ENCODE measurements around the gene ZBTB18. TPM values are rescaled to one million over a fixed set of nuclear protein-coding genes. Genes with fewer than 3 reads are reported as not detected.
A peak's percentile ranks its signal among the peaks of the same experiment; 100 is the strongest.
"Not testable (repeated sequence)": the region's sequence is repeated elsewhere in the genome, so short reads cannot be mapped to it uniquely, and the experiment has no call there.

The ZBTB18 gene
- 14.4 TPM for total RNA-seq

DNA sequence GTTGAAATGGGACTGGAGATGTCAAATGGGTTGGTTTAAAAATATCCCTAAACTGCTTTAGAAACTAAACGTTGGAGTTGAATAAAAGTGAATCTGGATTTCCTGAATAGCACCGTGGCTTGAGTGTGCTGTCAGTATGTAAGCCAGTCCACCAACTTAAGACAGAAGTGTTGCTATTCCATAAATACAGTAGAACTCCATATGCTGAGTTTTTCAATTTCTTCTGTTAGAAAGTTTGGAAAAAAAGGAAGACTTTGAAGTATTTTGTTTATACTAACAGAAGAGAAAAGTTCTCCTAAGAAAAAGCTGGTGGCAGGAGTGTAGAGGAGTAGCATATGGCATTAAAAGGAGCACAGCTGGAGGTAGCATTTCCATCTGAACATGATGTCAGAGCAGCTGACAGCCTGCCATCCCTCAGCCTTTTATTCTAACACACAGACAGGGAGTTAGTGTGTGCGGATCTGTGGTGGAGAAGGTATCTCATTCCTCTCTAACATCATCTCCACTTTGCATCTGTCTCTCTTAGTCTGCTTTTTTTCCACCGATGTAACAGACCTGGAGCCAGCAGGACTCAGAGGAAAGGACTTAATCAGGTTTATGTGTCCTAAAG lies at the start of gene ZBTB18:
ZBTB18 (plus strand) TSS at position 449 of the 610 bp plus-strand sequence; CDS start at position 598, 149 bp downstream.
- DNase-seq = peak; percentile 39

- no peak for DNase-seq
These were observed 48.4 kb upstream of the ZBTB18 start for GRCh38 chr1:244002721-244003120.

DNA sequence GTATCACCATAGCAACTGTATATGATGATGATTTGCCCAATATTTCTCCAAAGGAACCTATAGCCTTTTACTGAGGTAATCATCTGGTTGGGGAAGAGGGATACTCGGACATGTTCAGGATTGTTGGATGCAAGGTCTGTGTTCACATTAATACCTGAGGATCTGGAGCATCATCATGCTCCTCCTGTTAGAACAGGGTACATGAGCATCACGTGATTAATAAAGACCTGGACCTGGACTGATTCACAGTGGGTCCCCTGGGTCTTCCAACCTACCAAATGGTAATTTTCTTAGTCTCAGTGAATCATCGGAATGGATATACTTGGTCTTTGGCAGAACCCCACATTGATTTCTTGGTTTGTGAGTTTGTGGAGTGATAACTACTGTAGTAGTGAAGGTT lies 45.6 kb upstream of the ZBTB18 start:
- no peak for DNase-seq

- no peak for DNase-seq
These were observed 44.6 kb upstream of the ZBTB18 start for GRCh38 chr1:244006381-244006901.

- no peak for DNase-seq
These were observed 44.1 kb upstream of the ZBTB18 start for GRCh38 chr1:244006961-244007360.

- DNase-seq = no peak
These were observed 40.9 kb upstream of the ZBTB18 start for GRCh38 chr1:244010191-244010590.

GRCh38 chr1:244010703-244011123 lies 40.4 kb upstream of the ZBTB18 start:
- no peak for DNase-seq

DNA sequence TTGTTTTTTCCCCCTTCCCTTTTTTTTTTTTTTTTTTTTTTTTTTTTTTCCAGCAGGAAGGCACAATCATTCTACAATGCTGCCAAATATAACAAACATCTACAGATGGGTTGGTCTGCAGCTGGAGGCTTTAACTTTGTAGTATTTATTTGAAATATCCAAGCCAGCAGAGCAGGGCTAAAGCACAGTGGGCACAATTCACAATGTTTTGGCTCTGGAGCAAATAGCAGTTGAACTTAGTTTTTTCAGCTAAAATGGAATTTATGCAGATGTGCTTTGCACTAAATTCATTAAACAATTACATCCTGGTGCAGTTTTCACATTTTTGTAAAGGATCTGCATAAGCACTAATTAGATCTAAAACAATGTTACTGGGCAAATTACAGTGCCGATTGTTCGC lies 39.8 kb upstream of the ZBTB18 start:
- no peak for DNase-seq

DNA sequence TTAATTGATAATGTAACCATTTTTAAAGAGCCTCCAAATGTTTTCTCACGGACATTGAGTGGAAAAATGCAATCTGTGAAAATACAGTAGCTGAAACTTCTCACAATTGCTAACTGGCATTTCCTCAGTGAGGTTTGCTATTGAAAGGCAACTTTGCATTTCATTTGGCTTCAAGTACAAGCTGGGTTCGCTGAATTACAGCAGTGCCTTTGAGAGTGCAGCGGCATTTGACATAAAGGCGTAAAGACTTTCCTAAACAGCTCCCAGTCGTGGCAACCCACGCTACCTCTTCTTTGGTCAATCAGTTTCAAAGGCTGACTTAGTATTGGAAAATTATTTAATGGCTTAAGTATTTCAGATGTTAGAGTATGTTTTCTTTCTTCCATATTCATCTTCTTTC lies 39.3 kb upstream of the ZBTB18 start:
- DNase-seq = no peak

DNA sequence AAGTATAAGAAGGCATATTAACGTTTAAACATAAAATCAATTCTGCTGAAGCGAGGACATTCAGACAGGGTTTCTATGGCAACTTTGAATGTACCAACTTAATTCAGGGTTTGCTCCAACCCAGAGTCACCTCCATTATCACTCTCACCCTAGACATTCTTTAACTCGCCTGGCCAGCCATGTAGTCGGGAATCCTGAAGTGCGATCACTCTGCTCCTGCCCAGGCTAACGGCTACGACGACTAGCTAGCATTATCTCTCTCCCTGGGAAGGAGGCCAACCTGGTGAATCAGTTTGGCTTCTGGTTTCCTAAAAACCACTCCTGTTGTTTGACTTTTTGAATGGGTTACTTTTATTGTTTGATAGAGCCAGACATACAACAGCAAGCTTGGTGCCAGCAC lies 38.9 kb upstream of the ZBTB18 start:
- no peak for DNase-seq

GRCh38 chr1:244013100-244013499 lies 38.0 kb upstream of the ZBTB18 start:
- no peak for DNase-seq

- not testable (repeated sequence) for DNase-seq
These were observed 36.2 kb upstream of the ZBTB18 start for GRCh38 chr1:244014862-244015261.

GRCh38 chr1:244019982-244020485 lies 31.0 kb upstream of the ZBTB18 start:
- no peak for DNase-seq

- DNase-seq = no peak
These were observed 29.7 kb upstream of the ZBTB18 start for GRCh38 chr1:244021427-244021826.

- no peak for DNase-seq
These were observed 28.8 kb upstream of the ZBTB18 start for GRCh38 chr1:244022311-244022710.

DNA sequence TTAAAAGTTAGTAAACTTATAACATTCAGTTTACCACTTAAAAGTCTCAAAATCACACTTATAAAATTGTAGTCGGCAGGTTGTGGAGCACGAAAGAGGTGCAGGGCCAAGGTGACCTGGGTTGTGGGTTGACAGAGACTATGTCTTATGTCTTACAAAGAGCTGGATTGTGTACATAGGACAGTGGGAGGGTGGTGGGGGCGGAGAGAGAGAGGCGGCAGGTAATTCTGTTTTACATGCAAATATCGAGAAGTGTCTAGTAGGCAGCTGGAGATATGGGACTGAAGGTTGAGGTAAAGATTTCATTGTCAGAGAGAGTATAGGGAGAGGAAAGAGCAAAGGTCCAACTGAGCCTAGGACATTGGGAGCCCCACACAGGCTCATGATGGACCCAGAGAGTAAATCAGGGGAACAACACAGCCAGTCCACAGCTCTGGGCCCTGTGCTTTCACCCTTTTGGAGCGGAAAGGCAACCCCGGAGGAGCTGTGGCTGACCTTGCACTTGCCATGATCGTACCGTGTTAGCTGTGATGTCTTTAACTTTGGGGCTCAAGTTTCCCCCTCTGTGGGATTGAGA lies 28.1 kb upstream of the ZBTB18 start:
- DNase-seq = no peak

- no peak for DNase-seq
These were observed 23.5 kb upstream of the ZBTB18 start for GRCh38 chr1:244027491-244028145.

DNA sequence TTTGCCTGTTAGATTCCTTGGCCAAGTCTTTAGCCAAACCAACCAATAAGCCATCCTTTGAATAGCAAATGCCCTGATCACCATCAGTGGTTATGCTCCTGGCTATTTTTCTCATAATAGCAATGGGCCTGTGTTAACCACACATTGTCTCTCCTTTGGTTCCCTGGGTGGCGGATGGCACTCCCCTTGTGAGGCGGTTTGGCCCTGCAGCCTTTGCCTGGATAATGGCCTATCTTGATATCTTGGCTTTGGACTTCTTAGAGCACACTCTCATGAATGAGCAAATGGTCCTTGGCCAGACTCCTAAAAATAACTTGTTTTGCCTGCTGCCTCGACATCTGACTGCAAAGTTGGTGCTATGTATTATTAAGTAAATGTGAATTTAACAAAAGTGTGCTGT lies 22.4 kb upstream of the ZBTB18 start:
- DNase-seq = no peak

- no peak for DNase-seq
These were observed 22.0 kb upstream of the ZBTB18 start for GRCh38 chr1:244029124-244029523.

GRCh38 chr1:244030481-244031040 lies 20.5 kb upstream of the ZBTB18 start:
- no peak for DNase-seq

- no peak for DNase-seq
These were observed 15.7 kb upstream of the ZBTB18 start for GRCh38 chr1:244035358-244035757.

DNA sequence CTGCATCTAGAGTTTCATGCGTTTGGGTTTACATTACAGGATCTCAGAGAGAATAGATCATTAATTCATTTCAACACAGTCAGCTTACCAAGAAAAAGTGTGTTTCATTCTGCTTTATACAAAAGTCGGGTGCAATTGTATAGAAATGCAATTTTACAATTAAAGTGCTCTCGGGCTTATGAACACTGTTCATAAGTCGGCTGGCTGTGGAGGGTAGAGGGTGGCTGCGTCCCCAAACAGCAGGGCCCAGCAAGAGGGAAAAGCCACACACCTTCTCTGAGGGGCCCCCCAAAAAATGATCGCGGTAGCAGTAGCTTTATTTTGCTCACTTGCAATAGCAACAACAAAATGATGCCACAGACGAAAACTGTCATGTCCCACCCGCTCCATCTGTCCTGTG lies 13.8 kb upstream of the ZBTB18 start:
- DNase-seq = no peak

DNA sequence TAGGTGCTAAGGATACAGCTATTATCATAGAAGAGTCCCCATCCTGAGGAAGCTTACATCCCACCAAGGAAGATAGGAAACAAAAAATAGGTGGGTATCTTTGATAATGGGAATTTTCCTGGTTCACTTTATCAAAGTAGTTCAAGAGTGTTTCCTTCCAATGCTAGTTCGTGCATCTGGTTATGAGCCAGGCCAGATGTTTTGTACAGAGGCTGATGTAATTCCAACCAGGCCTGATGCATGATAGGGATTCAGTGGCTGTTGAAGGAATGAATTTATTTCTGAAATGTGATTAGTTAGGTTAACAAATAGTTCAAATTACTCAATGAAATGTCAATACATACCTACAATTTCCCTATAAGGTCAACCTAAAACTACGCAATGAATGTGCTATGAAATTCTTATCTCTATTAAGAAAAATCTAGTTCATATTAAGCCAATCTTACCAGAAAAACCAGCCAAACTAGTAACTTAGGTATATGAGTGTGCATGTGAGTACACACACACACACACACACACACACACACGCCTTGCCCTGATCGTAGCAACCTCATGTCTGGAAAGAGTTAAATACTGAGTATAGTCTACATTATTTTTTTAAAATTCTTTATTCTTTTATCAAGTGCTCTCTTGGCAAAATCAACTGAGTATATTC lies 9.5 kb upstream of the ZBTB18 start:
- peak; percentile 5 for DNase-seq

Data from skin of body (tissue), 2 donors.